Nephron (organoid): ENCODE results near the gene CCDC85C.

Experiments
- H3K27ac Mint-ChIP-seq, 3 experiments: 2 replicates each; pipeline ENCODE4 v1.8.0; 2020; ENCODE audit warnings: mixed read lengths in 3 of 3, mild to moderate bottlenecking in 2 of 3, moderate library complexity in 1 of 3
- H3K27me3 Mint-ChIP-seq: 2 replicates; pipeline ENCODE4 v1.8.0; 2021; ENCODE audit warnings: low read depth, mild to moderate bottlenecking, moderate library complexity, mixed read lengths
- H3K36me3 Mint-ChIP-seq: 2 replicates; pipeline ENCODE4 v1.8.0; 2020; ENCODE audit warnings: low read depth, mixed read lengths
- H3K4me1 Mint-ChIP-seq: 2 replicates; pipeline ENCODE4 v1.8.0; 2020; ENCODE audit warnings: mixed read lengths
- H3K4me3 Mint-ChIP-seq, 3 experiments: 2 replicates each; pipeline ENCODE4 v1.8.0; 2020; ENCODE audit warnings: mild to moderate bottlenecking in 3 of 3, mixed read lengths in 3 of 3, moderate library complexity in 2 of 3
- H3K9me3 Mint-ChIP-seq: 2 replicates; pipeline ENCODE4 v1.8.0; 2020; ENCODE audit warnings: mixed read lengths
- TF ChIP-seq, protein P1 (sequence below), 3 experiments: fragments of 200-600 bp; sonication (generic); IDR thresholded peaks; one replicate each; pipeline ENCODE4 v1.5.0; 2021; ENCODE audit warnings: antibody characterized with exemption in 3 of 3; ENCODE audit not compliant: unreplicated experiment in 3 of 3

CCDC85C gene

DNA sequence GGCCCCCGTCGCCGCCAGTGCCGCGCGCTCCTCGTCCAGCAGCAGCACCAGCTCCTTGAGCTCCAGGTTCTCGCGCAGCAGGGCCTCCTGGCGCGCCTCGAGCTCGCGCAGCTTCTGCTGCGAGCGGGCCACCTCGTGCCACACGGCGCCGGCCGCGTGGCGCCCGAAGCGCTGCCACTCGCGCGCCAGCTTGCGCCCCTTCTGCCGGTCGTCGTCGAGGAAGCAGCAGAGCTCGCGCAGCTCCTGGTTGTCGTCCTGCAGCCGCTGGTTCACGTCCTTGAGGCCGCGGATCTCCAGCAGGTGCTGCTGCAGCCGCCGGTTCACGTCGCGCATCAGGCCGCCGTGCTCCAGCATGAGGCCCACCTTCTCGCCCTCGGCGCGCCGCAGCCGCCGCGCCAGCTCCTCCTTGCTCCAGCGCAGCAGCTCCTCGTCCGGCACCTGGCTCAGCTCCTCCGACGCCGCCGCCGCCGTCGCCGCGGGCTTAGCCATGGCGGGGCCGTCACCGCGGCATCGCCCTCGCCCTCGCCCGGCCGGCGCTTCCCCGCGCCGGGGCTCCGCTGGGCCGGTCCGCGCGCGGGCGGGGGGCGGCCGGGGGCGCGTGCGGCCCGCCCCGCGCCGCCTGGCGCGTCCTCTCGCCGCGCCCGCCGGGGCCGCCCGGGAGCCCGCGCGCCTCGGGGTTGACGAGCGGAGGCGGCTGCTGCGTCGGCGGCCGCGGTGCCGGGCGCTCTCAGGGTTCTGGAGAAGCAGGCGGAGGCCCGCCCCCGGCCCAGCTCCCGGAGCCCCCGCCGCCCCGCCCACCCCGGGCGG, at the start of gene CCDC85C:
Gene CCDC85C (minus strand): TSS at position 737 of the 807 bp plus-strand sequence. CDS start 248 bp downstream, at position 489.
- peaks cover 17% of the 10 kb centered on the region for H3K27me3 Mint-ChIP-seq
- no peaks in the 10 kb centered on the region for H3K36me3 Mint-ChIP-seq
- H3K9me3 Mint-ChIP-seq: no peaks in the 10 kb centered on the region
- H3K4me1 Mint-ChIP-seq: peaks cover 42% of the 10 kb centered on the region
- H3K27ac Mint-ChIP-seq: peak within 1 kb of the TSS; percentile 73 to 93 (median 90)
- peak within 1 kb of the TSS; percentile 88 to 91 (median 89) for H3K4me3 Mint-ChIP-seq
- TF ChIP-seq, protein P1, sequence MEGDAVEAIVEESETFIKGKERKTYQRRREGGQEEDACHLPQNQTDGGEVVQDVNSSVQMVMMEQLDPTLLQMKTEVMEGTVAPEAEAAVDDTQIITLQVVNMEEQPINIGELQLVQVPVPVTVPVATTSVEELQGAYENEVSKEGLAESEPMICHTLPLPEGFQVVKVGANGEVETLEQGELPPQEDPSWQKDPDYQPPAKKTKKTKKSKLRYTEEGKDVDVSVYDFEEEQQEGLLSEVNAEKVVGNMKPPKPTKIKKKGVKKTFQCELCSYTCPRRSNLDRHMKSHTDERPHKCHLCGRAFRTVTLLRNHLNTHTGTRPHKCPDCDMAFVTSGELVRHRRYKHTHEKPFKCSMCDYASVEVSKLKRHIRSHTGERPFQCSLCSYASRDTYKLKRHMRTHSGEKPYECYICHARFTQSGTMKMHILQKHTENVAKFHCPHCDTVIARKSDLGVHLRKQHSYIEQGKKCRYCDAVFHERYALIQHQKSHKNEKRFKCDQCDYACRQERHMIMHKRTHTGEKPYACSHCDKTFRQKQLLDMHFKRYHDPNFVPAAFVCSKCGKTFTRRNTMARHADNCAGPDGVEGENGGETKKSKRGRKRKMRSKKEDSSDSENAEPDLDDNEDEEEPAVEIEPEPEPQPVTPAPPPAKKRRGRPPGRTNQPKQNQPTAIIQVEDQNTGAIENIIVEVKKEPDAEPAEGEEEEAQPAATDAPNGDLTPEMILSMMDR (IDR thresholded peaks at IDR 0.05; ENCODE audit: unreplicated experiment in 3 of 3): no peak

DNA sequence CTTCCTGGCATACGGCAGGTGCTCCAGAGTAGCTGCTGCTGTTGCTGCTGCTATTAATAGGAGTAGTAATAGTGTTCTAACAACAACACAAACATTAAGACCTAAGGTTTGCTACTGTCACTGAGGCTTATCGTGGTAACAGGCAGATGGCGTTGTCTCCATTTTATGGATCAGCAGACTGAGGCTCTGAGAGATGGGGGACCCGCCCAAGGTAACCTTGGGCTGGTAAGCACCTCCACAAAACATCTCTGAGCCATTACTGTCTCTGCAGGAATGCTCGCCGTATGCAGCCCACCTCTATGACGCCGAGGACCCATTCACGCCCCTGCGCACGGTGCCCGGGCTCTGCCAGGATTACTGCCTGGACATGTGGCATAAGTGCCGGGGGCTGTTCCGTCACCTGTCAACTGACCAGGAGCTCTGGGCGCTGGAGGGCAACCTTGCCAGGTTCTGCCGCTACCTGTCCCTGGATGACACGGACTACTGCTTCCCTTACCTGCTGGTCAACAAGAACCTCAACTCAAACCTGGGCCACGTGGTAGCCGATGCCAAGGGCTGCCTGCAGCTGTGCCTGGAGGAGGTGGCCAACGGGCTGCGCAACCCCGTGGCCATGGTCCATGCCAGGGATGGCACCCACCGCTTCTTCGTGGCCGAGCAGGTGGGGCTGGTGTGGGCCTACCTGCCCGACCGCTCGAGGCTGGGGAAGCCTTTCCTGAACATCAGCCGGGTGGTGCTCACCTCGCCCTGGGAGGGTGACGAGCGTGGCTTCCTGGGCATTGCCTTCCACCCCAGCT, 48.1 kb upstream of the CCDC85C start:
- TF ChIP-seq, protein P1 (IDR thresholded peaks at IDR 0.05; ENCODE audit: unreplicated experiment in 3 of 3): no peak
- no peak overlapping the region for H3K27ac Mint-ChIP-seq
- H3K4me1 Mint-ChIP-seq: peaks cover 6% of the 10 kb centered on the region
- H3K9me3 Mint-ChIP-seq: no peaks in the 10 kb centered on the region
- peaks cover 4% of the 10 kb centered on the region for H3K27me3 Mint-ChIP-seq
- H3K36me3 Mint-ChIP-seq: no peaks in the 10 kb centered on the region
- H3K4me3 Mint-ChIP-seq: no peak overlapping the region

DNA sequence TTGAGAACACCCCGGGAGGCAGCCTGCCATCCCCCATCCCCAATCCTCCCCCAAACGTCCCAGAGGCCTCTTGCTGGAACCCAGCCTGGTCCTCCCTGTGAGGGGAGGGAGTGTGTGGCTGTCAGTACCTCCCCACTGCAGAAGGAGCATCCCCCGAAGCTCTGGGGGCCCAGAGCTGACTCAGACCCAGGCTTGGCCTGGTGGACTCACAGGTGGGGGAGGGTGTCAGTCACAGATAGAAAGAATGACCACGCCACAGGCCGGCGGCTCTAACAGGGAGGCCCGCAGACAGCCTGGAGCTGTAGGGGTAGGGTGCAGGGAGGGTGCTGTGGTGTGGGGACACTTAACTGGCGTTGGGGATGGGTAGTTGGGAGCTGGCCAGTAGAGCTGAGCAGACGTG, 46.2 kb upstream of the CCDC85C start:
- TF ChIP-seq, protein P1 (IDR thresholded peaks at IDR 0.05; ENCODE audit: unreplicated experiment in 3 of 3): no peak
- peaks cover 6% of the 10 kb centered on the region for H3K4me1 Mint-ChIP-seq
- H3K4me3 Mint-ChIP-seq: no peak overlapping the region
- H3K36me3 Mint-ChIP-seq: no peaks in the 10 kb centered on the region
- no peaks in the 10 kb centered on the region for H3K9me3 Mint-ChIP-seq
- no peak overlapping the region for H3K27ac Mint-ChIP-seq
- H3K27me3 Mint-ChIP-seq: peaks cover 10% of the 10 kb centered on the region

DNA sequence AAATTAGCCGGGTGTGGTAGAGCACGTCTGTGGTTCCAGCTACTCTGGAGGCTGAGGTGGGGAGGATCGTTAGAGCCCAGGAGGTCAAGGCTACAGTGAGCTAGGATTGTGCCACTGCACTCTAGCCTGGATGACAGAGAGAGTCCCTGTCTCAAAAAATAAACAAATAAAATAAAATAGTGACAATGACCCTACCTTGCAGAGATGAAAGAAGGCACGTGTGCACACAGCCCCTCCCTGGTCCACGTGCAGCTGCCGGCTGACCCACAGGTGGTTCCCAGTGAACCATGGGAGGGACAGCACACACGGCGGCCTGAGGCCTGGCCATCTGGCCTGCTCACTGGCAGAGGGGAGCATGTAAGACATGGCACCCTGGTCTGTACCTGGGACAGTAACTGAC, 45.6 kb upstream of the CCDC85C start:
- Mint-ChIP-seq H3K4me3 (no peak overlapping the region), H3K36me3 (no peaks in the 10 kb centered on the region), H3K4me1 (peaks cover 5% of the 10 kb centered on the region), H3K27me3 (peaks cover 10% of the 10 kb centered on the region), H3K27ac (no peak overlapping the region), H3K9me3 (no peaks in the 10 kb centered on the region)
- TF ChIP-seq, protein P1 (IDR thresholded peaks at IDR 0.05; ENCODE audit: unreplicated experiment in 3 of 3): no peak

DNA sequence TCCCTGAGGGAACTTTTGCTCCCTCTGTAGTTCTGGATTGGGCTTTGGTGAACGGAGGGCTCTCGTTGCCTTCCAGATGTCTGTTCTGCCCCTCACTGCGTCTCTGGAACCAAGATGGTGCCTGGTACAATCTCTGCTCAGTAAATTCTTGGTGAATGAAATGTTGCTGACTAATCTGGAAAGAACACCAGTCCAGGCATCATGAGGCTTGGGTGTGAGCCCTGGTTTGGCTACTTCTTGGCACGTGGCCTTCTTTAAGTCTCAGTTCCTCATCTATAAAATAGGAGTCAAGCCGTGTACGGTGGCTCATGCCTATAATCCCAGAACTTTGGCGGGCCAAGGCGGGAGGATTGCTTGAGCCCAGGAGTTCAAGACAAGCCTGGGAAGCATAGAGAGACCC, 45.2 kb upstream of the CCDC85C start:
- H3K27ac Mint-ChIP-seq: no peak overlapping the region
- H3K36me3 Mint-ChIP-seq: no peaks in the 10 kb centered on the region
- H3K4me1 Mint-ChIP-seq: peaks cover under 1% of the 10 kb centered on the region
- no peak overlapping the region for H3K4me3 Mint-ChIP-seq
- no peaks in the 10 kb centered on the region for H3K9me3 Mint-ChIP-seq
- TF ChIP-seq, protein P1 (IDR thresholded peaks at IDR 0.05; ENCODE audit: unreplicated experiment in 3 of 3): no peak
- peaks cover 10% of the 10 kb centered on the region for H3K27me3 Mint-ChIP-seq
